AG09319 (cell line): ENCODE measurements around the gene POLR3E.
"Not testable (repeated sequence)": the region's sequence is repeated elsewhere in the genome, so short reads cannot be mapped to it uniquely, and the experiment has no call there.

Experiments
- DNase-seq: peaks from one replicate; pipeline ENCODE4 v3.0.0-alpha.2; 2010; ENCODE audit warnings: low read depth; ENCODE audit errors: extremely low read depth
- CTCF ChIP-seq: IDR thresholded peaks from 2 replicates; pipeline ENCODE4 v1.5.1; 2011; ENCODE audit warnings: low read depth, mild to moderate bottlenecking, inconsistent platforms, low read length, moderate library complexity

The POLR3E gene

DNA sequence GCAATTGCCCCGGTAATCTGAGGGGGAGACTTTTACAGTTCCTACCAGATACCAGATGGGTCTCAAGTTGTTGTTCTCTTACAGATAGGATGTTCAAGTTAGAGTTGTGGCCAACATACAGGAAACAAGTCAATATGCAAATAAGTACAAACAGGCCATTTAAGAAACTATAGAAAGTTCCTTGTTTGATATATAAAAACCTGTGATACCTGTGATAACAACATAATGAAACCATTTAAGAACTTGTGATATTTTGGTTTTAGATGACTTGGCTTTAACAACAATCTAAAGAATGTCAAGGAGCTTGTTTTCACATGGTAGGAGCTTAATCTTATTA, 60.4 kb downstream of the POLR3E start:
- no peak for DNase-seq
- no peak for TF ChIP-seq CTCF

GRCh38 chr16:22358000-22358399, 60.8 kb downstream of the POLR3E start:
- DNase-seq, result no peak
- no peak for TF ChIP-seq CTCF

DNA sequence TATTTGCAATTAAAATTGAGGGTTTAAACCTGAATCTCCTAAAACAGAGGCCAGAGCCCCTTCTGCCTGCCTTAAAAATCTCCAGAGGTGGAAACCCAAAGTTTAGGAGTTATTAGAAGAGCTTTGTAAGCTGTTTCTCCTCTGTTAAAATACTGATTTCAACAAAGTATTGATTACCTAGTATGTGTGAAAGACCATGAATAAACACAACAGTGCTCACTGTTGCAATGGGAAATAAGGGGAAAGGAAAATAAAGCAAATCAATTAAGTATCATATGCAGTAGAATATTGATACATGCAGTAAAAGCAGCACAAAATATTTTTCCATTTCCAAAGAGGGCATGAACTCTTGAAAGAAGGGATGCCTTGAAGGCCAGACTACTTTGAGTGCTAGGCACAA, 62.5 kb downstream of the POLR3E start:
- DNase-seq, result no peak
- no peak for TF ChIP-seq CTCF

DNA sequence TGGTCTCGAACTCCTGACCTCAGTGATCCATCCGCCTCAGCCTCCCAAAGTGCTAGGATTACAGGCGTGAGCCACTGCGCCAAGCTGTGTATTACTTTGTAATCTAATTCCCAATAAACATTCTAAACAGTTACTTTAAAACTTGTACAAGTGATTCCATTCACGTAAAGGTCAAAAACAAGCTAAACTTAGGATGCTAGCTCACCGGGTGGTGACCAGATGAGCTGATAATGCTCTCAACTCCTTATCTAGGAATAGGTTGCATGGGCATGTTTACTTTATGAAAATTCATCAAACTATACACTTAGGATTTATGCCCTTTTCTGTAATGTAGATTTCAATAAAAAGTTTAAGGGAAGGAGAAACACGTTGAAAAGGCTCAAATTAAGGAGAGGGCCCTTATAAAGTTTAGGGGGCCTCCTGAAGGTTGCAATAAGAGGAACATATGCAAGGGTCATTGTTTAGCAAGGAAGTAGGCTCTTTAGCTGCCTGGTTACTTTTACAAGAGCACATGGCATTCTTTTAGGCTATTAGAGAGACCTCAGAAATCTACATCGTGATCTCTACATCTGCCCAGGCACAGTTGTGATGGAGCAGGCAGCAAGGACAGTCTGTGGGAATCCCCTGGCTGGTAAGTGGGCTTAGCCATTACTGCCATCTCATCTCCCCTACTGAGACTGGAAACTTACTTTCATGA, 63.9 kb downstream of the POLR3E start:
- TF ChIP-seq CTCF, result no peak
- DNase-seq, result no peak

DNA sequence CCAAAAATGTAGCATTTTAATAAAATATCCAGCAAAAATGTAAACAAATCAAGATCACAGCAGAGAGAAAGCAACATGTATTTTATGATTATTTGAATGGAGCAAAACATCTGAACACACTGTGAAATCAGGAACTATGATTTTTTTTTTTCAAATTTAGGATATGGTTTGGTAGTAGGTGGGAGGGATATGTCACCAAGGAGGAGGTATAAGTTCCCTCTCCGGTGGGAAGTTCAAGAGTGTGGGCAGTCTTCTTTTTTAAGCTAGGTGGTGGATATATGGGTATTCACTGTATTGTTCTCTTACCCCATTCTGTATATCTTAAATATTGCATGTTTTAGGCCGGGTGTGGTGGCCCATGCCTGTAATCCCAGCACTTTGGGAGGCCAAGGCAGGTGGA, 67.0 kb downstream of the POLR3E start:
- no peak for TF ChIP-seq CTCF
- no peak for DNase-seq

DNA sequence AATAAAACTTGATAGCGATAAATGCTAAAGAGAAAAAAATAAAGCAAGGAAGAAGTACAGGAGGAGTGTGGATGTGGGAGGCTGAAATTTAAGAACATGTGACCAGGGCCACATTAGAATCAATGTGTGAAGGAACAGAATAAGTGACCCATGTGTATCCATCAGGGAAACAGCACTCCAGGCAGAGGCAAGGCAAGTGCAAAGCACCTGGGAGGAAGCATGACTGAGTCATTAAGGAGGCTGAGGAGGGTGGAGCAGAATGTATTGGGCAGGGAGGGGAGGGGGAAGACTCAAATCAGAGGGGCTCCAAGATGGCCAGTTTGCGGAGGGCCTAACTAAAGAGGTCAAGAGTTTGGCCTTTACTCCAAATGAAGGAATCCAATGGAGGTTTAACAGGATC, 69.2 kb downstream of the POLR3E start:
- DNase-seq, result no peak
- no peak for TF ChIP-seq CTCF

DNA sequence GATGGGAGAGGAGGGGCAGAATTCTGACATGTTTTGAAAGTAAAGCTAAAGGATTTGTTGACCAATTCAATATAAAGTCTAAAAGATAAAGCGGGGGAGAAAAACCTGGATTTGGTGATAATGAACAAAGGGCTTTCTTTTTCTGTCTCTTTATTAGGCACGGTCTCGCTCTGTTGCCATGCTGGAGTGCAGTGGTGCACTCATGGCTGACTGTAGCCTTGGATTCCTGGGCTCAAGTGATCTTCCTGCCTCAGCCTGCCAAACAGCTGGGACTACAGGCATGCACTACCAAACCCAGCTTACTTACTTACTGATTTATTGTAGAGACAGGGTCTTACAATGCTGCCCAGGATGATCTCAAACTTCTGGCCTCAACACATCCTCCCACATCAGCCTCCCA, 69.7 kb downstream of the POLR3E start:
- no peak for DNase-seq

DNA sequence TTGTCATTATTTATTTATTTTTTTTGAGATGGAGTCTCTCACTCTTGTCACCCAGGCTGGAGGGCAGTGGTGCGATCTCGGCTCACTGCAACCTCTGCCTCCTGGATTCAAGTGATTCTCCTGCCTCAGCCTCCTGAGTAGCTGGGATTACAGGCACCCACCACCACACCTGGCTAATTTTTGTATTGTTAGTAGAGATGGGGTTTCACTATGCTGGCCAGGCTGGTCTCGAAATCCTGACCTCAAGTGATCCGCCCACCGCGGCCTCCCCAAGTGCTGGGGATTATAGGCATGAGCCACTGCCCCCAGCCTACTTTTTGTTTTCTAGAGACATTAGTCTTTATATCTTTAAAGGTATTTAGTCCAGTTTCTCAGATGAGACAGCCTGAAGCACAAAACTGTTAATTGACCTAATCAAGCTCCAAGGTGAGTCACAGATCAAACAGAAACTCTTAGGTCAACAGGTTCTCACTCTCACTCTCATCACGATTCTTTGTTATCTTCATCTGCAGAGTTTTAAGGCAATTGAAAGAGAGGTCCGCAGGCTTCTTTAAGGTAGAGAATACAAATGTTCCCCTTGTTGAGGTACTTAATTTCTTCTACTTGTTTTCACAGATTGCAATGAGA, 71.1 kb downstream of the POLR3E start:
- DNase-seq, result not testable (repeated sequence)

More for the DNA sequence above, 69.7 kb downstream of the POLR3E start:
- TF ChIP-seq CTCF, result no peak
